Calu3 (cell line): ENCODE data around the gene KIAA1217. TPM values are rescaled to one million over a fixed set of nuclear protein-coding genes. Genes with fewer than 3 reads are reported as not detected.
A peak's percentile ranks its signal among the peaks of the same experiment; 100 is the strongest.

ENCODE experiments used
- BruUV-seq: library from RNA; stranded (reverse); fragments of 400-500 nt; replicated peaks from 2 replicates; lab custom pipeline; 2021; lab: Mats Ljungman, UMichigan
- CTCF ChIA-PET: fragments of 300-600 bp; sonication (Branson Sonifier 250); formaldehyde crosslinking; loops from one replicate; lab custom pipeline; 2022; ENCODE audit warnings: antibody characterized with exemption; lab: Charles Lee
- DNase-seq: peaks from one replicate; pipeline ENCODE4 v3.0.0; 2022
- H3K27ac Mint-ChIP-seq: one replicate; pipeline ENCODE4 v1.8.0; 2022; ENCODE audit warnings: mixed read lengths; ENCODE audit not compliant: unreplicated experiment
- H3K27me3 Mint-ChIP-seq: one replicate; pipeline ENCODE4 v1.8.0; 2022; ENCODE audit warnings: mixed read lengths; ENCODE audit not compliant: unreplicated experiment
- H3K36me3 Mint-ChIP-seq: one replicate; pipeline ENCODE4 v1.8.0; 2022; ENCODE audit warnings: mild to moderate bottlenecking, moderate library complexity, mixed read lengths; ENCODE audit not compliant: insufficient read depth, unreplicated experiment
- H3K4me1 Mint-ChIP-seq: one replicate; pipeline ENCODE4 v1.8.0; 2022; ENCODE audit warnings: mild to moderate bottlenecking, low read depth, mixed read lengths; ENCODE audit not compliant: unreplicated experiment
- H3K4me3 Mint-ChIP-seq: one replicate; pipeline ENCODE4 v1.8.0; 2022; ENCODE audit warnings: mild to moderate bottlenecking, low read depth, moderate library complexity, mixed read lengths; ENCODE audit not compliant: unreplicated experiment
- H3K9me3 Mint-ChIP-seq: one replicate; pipeline ENCODE4 v1.8.0; 2022; ENCODE audit warnings: low read depth, mixed read lengths; ENCODE audit not compliant: unreplicated experiment
- CTCF ChIP-seq: fragments of 200-600 bp; IDR thresholded peaks from one replicate; pipeline ENCODE4 v1.8.0; 2022; ENCODE audit warnings: antibody characterized with exemption; ENCODE audit not compliant: unreplicated experiment
- intact Hi-C: fragments of 100-400 bp; cut with micrococcal nuclease; formaldehyde crosslinking; loops from one replicate; pipeline ENCODE4 v1.10.0; 2022; ENCODE audit not compliant: unreplicated experiment
- total RNA-seq: library from RNA; stranded (reverse); gene quantifications from 2 replicates; pipeline ENCODE4 v1.2.3, GENCODE V29; 2022

The KIAA1217 gene
- total RNA-seq, 1 experiment from 2014 or later: 46.2 TPM

- intact Hi-C loops: loop anchor here (2.0 to 5.0 kb wide), 3 partner anchors 51 to 524 kb away; no protein-coding TSS in a partner anchor
- Mint-ChIP-seq H3K9me3 (no peaks in the 10 kb centered on the region), H3K27me3 (no peaks in the 10 kb centered on the region), H3K36me3 (peaks cover 15% of the 10 kb centered on the region), H3K4me1 (no peaks in the 10 kb centered on the region), H3K27ac (no peak overlapping the region), H3K4me3 (no peak overlapping the region)
- no TSS peak for BruUV-seq
- DNase-seq: no peak
- no peak for TF ChIP-seq CTCF
- CTCF ChIA-PET: interaction anchor here (0.6 to 1.3 kb wide), 2 partner anchors 523 to 1036 kb away, joined by 4 read pairs; no protein-coding TSS in a partner anchor
Observed at GRCh38 chr10:24518411-24518810, 309.5 kb downstream of the KIAA1217 start.

DNA sequence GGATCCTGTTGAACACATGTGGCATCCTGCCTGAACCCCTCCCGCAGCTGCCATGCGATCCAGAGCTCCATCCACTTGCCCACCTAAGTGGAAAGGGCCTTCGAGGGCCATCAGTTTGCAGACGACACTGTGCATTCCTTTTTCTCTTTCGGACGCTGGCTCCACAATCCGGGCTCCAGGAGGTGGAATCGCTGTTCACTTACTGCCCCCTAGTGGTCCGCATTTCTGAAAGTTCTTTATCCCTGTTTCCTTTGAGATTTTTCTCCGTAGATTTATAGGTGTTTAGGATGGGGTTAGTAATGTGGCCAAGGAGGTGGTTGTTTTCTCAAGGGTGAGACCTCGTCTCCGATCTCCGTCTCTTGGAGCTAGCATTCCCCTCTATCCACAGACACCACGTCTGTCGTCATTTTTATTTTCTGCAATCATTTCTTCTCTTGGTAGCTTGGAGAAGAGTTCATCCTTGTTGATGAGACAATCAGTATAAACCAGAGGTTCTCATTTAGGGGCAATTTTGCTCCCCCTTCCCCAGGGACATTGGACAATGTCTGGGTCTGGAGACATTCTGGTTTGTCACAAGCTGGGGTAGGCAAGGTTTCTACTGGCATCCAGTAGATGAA, 310.2 kb downstream of the KIAA1217 start:
- TF ChIP-seq CTCF: peak; percentile 56
- Mint-ChIP-seq H3K4me3 (no peak overlapping the region), H3K4me1 (no peaks in the 10 kb centered on the region), H3K9me3 (no peaks in the 10 kb centered on the region), H3K27me3 (no peaks in the 10 kb centered on the region), H3K36me3 (peaks cover 14% of the 10 kb centered on the region), H3K27ac (no peak overlapping the region)
- no TSS peak for BruUV-seq
- intact Hi-C loops: loop anchor here (2.0 to 5.0 kb wide), 3 partner anchors 52 to 524 kb away; no protein-coding TSS in a partner anchor
- CTCF ChIA-PET: interaction anchor here (0.6 to 1.3 kb wide), 2 partner anchors 524 to 1036 kb away, joined by 4 read pairs; no protein-coding TSS in a partner anchor
- peak; percentile 74 for DNase-seq

- H3K9me3 Mint-ChIP-seq: no peaks in the 10 kb centered on the region
- H3K27me3 Mint-ChIP-seq: no peaks in the 10 kb centered on the region
- BruUV-seq: no TSS peak
- peaks cover 14% of the 10 kb centered on the region for H3K36me3 Mint-ChIP-seq
- DNase-seq: no peak
- no peaks in the 10 kb centered on the region for H3K4me1 Mint-ChIP-seq
- H3K27ac Mint-ChIP-seq: no peak overlapping the region
- CTCF ChIA-PET: interaction anchor here (0.5 kb wide), 1 partner anchor 27 kb away, joined by 3 read pairs; no protein-coding TSS in a partner anchor
- intact Hi-C loops: loop anchor here (2.0 to 5.0 kb wide), 3 partner anchors 53 to 525 kb away; no protein-coding TSS in a partner anchor
- H3K4me3 Mint-ChIP-seq: no peak overlapping the region
- TF ChIP-seq CTCF: no peak
Observed at GRCh38 chr10:24519950-24520349, 311.0 kb downstream of the KIAA1217 start.

- Mint-ChIP-seq H3K36me3 (peaks cover 9% of the 10 kb centered on the region), H3K27ac (no peak overlapping the region), H3K9me3 (no peaks in the 10 kb centered on the region), H3K4me1 (no peaks in the 10 kb centered on the region), H3K27me3 (no peaks in the 10 kb centered on the region), H3K4me3 (no peak overlapping the region)
- intact Hi-C loops: no loop called here
- BruUV-seq: no TSS peak
- no peak for TF ChIP-seq CTCF
- CTCF ChIA-PET: no interaction called here
- DNase-seq: no peak
Observed at GRCh38 chr10:24524314-24524713, 315.4 kb downstream of the KIAA1217 start.
